ENCODE results near the gene PRXL2B. TPM values are rescaled to one million over a fixed set of nuclear protein-coding genes. Genes with fewer than 3 reads are reported as not detected.
"Not testable (repeated sequence)": the region's sequence is repeated elsewhere in the genome, so short reads cannot be mapped to it uniquely, and the experiment has no call there.

PRXL2B gene
- 44.7 and 47.3 TPM in 2 replicates for total RNA-seq

- DNase-seq (ENCODE audit: extremely low read depth, low read depth, low spot score): peak; percentile 77
These were observed at the start of gene PRXL2B for GRCh38 chr1:2586154-2587070. Gene PRXL2B (plus strand): TSS chr1:2586777. CDS start chr1:2586886, 109 bp downstream.

GRCh38 chr1:2537784-2538115 lies 48.8 kb upstream of the PRXL2B start:
- DNase-seq (ENCODE audit: extremely low read depth, low read depth, low spot score): no peak

- no peak for DNase-seq (ENCODE audit: extremely low read depth, low read depth, low spot score)
These were observed 48.2 kb upstream of the PRXL2B start for GRCh38 chr1:2538376-2538775.

- no peak for DNase-seq (ENCODE audit: extremely low read depth, low read depth, low spot score)
These were observed 47.7 kb upstream of the PRXL2B start for GRCh38 chr1:2538872-2539271.

- DNase-seq (ENCODE audit: extremely low read depth, low read depth, low spot score): no peak
These were observed 47.2 kb upstream of the PRXL2B start for GRCh38 chr1:2539312-2539907.

GRCh38 chr1:2540816-2541492 lies 45.6 kb upstream of the PRXL2B start:
- no peak for DNase-seq (ENCODE audit: extremely low read depth, low read depth, low spot score)

- no peak for DNase-seq (ENCODE audit: extremely low read depth, low read depth, low spot score)
These were observed 44.8 kb upstream of the PRXL2B start for GRCh38 chr1:2541619-2542245.

GRCh38 chr1:2542246-2542915 lies 44.2 kb upstream of the PRXL2B start:
- DNase-seq (ENCODE audit: extremely low read depth, low read depth, low spot score): no peak

- no peak for DNase-seq (ENCODE audit: extremely low read depth, low read depth, low spot score)
These were observed 43.0 kb upstream of the PRXL2B start for GRCh38 chr1:2543543-2544092.

- no peak for DNase-seq (ENCODE audit: extremely low read depth, low read depth, low spot score)
These were observed 42.3 kb upstream of the PRXL2B start for GRCh38 chr1:2544093-2544874.

GRCh38 chr1:2544875-2545640 lies 41.5 kb upstream of the PRXL2B start:
- no peak for DNase-seq (ENCODE audit: extremely low read depth, low read depth, low spot score)

- no peak for DNase-seq (ENCODE audit: extremely low read depth, low read depth, low spot score)
These were observed 40.6 kb upstream of the PRXL2B start for GRCh38 chr1:2545754-2546514.

GRCh38 chr1:2546515-2547209 lies 39.9 kb upstream of the PRXL2B start:
- no peak for DNase-seq (ENCODE audit: extremely low read depth, low read depth, low spot score)

- DNase-seq (ENCODE audit: extremely low read depth, low read depth, low spot score): no peak
These were observed 39.1 kb upstream of the PRXL2B start for GRCh38 chr1:2547210-2548067.

GRCh38 chr1:2548068-2548589 lies 38.4 kb upstream of the PRXL2B start:
- DNase-seq (ENCODE audit: extremely low read depth, low read depth, low spot score): no peak

- DNase-seq (ENCODE audit: extremely low read depth, low read depth, low spot score): not testable (repeated sequence)
These were observed 37.1 kb upstream of the PRXL2B start for GRCh38 chr1:2549367-2550029.

All from glomerular endothelial cell (primary cell).